ELR (cell line): ENCODE measurements around the gene VPS33B.

Source experiments
- DNase-seq: peaks from one replicate; pipeline ENCODE4 v3.0.0-alpha.2; 2015; ENCODE audit warnings: low read depth

The VPS33B gene

GRCh38 chr15:90950676-90951075 is 71.7 kb downstream of the VPS33B start:
- no peak for DNase-seq

DNA sequence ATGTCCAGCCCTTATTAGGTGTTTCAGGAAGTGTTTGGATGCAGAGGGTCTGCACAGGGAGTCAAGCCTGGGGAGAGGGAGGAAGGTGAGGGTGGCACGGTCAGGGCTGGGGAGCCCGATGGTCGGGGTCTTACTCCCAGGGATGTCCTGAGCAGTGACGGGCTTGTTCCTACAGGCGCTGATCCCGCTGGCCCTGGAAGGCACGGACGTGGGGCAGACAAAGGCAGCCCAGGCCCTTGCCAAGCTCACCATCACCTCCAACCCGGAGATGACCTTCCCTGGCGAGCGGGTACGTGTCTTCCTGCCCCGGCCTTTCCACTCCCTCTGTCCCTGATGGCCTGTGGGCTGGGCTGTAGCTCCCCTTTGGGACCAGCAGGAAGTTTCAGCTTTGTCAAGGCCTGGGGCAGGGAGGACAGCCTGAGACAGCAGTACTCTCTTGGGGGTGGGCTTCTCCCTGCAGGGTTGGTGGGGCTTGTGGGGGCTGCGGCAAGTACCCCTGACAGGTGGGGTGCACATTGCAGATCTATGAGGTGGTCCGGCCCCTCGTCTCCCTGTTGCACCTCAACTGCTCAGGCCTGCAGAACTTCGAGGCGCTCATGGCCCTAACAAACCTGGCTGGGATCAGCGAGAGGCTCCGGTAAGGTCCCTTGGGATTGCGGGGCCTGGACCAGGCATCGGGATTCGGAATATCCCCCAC is 72.3 kb downstream of the VPS33B start:
- no peak for DNase-seq
